GM21528 (cell line): Measurements from ENCODE around the gene CAD.
"Not testable (repeated sequence)": the region's sequence is repeated elsewhere in the genome, so short reads cannot be mapped to it uniquely, and the experiment has no call there.

Experiments used
- ATAC-seq: cut with Tn5 transposase; IDR thresholded peaks from one replicate; pipeline ENCODE4 v1.9.1; 2021; ENCODE audit warnings: mild to moderate bottlenecking, moderate library complexity; ENCODE audit not compliant: unreplicated experiment, low FRiP score

The CAD gene

DNA sequence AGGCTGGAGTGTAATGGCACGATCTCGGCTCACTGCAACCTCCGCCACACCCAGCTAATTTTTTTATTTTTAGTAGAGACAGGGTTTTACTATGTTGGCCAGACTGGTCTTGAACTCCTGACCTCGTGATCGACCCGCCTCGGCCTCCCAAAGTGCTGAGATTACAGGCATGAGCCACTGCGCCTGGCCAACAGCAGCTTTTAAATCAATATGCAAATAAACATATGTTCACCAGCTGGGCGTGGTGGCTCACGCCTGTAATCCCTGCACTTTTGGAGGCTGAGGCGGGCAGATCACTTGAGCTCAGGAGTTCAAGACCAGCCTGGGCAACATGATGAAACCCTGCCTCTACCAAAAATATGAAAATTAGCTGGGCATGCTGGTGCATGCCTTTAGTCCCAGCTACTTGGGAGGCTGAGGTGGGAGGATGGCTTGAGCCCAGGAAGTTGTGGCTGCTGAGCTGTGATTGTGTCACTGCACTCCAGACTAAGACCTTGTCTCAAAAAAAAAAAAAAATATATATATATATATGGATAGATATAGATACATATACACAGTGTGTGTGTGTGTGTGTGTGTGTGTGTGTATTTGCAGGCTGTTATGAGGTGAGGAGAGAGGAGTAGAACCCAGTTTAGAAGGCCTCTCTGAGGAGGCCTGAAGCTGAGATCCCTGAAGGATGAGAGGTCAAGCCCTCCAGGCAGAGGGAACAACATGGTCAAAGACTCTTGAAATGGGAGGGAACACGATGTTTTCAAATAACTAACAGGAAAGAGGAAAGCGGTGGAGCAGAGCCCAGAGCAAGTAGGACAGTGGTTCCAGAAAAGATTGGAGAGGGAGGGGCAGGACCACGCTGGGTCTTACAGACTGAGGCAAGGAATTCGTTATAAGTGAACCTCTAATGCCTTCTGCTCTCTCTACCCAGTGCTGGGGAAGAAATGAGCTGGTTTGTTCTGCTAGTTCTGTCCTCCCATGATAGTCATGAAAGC is 55.7 kb downstream of the CAD start:
- not testable (repeated sequence) for ATAC-seq

DNA sequence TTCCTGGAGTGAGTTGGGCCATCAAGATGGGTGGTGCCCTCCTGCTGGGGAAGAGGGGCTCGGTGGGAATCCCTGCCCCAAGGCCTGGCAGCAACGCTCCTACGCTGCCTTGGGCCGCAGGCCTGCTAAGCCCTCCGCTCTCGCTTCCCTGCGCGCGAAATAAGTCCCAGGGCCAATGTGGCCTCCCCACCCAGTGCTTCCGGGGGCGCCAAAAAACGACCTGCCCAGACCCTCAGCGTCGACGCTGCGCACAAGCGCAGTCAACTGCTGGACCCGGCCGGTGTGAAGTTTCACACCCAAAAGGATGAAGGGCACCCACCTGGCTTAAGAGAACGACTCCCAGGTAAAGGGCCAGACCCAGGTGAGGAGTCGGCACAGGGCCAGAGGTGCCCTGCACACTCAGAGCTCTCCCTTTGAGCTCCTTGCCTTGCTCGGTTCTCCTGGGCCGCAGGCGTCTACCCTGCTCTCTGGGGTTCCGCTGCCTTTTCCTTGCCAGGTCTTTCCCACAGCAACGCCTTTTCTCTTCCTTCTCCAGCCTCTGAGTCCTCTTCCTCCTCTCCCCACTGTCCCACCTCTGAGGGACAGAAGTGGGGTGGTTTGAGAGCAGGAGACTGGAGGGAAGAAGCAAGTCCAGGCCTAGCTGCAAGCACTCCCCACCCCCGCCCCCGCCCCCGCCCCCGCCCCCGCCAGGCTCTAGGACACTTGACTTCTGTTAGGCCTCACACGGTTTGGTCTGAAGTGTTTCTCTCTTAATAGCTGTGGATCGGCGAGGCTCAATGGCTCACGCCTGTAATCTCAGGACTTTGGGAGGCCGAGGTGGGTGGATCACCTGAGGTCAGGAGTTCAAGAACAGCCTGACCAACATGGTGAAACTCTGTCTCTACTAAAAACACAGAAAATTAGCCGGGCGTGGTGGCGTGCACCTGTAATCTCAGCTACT is 58.3 kb downstream of the CAD start, which contains the start of gene DNAJC5G:
DNAJC5G (plus strand) TSS at position 223 of the 940 bp plus-strand sequence. CDS start 1,296 bp downstream, outside the sequence.
- no peak for ATAC-seq

- ATAC-seq, result no peak
These were observed 60.8 kb downstream of the CAD start for GRCh38 chr2:27278010-27278409.

- ATAC-seq, result no peak
These were observed 63.7 kb downstream of the CAD start for GRCh38 chr2:27280826-27281225.

DNA sequence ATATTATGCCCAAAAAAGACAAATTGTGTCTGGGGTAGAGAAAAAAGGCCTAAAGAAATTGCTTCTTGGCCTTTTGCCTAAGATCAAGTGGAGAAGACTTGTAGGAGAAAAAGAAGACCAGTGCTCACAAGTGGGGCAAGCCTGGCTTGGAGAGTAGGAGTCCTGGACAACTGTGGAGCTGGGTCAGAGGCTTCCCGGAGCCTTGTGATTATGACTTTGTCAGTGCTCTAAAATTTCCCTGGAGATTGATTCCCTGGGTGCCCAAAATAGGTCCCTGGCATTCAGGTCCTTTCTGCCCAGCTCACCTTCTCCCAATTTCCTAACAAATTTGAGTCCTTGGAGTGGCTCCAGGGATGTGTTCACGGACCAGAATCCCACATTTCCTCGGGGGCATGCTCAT is 64.3 kb downstream of the CAD start:
- no peak for ATAC-seq

DNA sequence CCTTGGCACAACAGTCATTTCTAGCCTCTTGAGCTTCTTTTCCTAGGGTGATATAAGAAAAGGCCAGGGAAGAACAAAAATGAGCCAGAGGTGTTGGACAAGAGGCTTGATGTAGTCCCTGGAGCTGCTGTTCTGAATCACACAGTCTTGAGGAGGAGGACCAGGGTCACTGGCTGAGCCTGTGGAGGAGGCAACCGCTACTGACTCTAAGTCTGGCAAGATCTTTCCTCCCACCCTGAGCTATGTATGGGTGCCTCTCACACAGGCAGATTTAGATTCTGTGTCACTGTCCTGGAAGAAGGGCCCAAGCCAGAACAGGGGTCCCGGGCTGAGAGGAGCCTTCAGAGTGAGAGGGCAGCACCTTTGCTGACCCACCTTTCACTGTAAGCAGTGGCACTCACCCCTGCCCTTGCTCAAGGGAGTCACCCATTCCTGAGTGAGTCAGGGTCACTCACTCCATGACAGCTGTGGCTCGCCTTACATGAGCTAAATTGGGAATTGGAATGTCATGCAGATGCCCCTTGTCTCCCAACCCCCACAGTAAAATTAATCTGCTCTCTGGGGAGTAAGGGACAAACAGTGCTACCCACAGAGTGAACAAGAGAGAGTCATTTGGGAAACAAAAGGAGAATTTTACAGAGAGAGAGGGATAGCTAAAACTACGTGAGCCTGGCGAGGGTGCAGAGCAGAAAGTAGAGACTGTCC is 64.8 kb downstream of the CAD start, which contains the start of gene TRIM54:
TRIM54 (plus strand) TSS at position 575 of the 705 bp plus-strand sequence. CDS start 303 bp downstream, outside the sequence.
- no peak for ATAC-seq

DNA sequence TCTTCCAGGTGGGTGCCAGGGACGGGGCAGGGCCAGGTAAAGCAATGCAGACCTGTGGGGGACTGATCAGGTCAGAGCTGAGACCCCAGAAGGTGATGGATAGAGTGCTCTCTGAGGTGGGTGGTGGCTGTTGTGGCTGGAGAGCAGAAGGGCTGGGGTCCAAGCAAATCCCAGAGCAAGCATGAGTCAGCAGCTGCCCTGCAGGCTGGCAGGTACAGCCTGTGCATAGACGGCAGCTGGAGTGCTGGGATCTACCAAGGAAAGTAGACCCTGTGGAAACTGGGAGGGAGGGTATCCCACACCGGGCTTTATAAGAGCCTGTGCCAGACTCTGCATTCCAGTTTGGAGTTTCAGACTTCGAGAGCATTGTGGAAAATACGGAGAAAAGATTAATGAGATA is 65.7 kb downstream of the CAD start:
- no peak for ATAC-seq

GRCh38 chr2:27284996-27285395 is 67.8 kb downstream of the CAD start:
- no peak for ATAC-seq

- ATAC-seq, result no peak
These were observed 68.3 kb downstream of the CAD start for GRCh38 chr2:27285481-27285880.

GRCh38 chr2:27288610-27289009 is 71.4 kb downstream of the CAD start:
- no peak for ATAC-seq

DNA sequence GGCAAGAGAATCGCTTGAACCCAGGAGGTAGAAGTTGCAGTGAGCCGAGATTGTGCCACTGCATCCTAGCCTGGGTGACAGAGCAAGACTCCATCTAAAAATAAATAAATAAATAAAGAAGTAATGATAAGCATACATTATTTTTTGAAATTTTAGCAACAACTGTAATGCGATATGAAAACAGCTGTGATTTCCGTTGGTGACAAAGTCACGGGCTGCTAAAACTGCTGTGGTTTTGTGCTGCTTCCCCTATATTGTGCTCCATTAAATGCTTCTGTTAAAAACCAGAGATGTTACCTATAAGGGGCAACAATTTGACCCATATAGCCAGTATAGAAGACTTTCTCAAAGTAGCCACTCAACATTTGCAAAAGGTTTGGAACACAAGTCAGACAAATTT is 73.4 kb downstream of the CAD start:
- ATAC-seq, result no peak

DNA sequence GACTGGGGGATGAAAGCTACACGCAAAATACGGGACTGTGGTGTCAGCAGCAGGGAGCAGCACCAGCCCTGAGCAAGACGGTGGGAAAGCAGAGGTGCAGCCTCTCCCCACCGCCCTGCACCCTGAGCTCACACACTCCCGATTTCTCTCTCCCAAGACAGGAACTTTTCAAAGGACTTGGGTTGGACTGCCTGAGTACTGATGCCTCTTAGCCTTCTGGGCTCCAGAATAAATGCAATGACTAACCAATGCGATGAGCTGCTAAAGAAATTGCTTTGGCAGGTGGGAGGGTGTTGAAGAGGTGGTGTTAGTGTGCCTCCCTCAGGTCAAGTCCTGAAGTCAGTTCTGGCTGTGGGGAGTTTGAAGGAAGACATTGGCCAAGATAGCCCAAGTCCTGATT is 74.7 kb downstream of the CAD start:
- no peak for ATAC-seq
